HG02610 (cell line): ENCODE results near the gene CCDC174.

Experiments
- ATAC-seq: cut with Tn5 transposase; IDR thresholded peaks from one replicate; pipeline ENCODE4 v1.9.1; 2021; ENCODE audit warnings: mild to moderate bottlenecking, moderate library complexity; ENCODE audit not compliant: unreplicated experiment

CCDC174 gene

GRCh38 chr3:14624498-14624897, 27.1 kb upstream of the CCDC174 start:
- ATAC-seq: no peak

GRCh38 chr3:14625443-14625842, 26.1 kb upstream of the CCDC174 start:
- ATAC-seq: no peak

GRCh38 chr3:14627815-14628214, 23.7 kb upstream of the CCDC174 start:
- no peak for ATAC-seq

- ATAC-seq: no peak
These were observed 23.2 kb upstream of the CCDC174 start for GRCh38 chr3:14628406-14628805.

GRCh38 chr3:14630404-14631100, 21.0 kb upstream of the CCDC174 start:
- no peak for ATAC-seq

- no peak for ATAC-seq
These were observed 20.5 kb upstream of the CCDC174 start for GRCh38 chr3:14631101-14631497.

GRCh38 chr3:14631687-14632441, 19.7 kb upstream of the CCDC174 start:
- no peak for ATAC-seq

- no peak for ATAC-seq
These were observed 19.1 kb upstream of the CCDC174 start for GRCh38 chr3:14632442-14632930.

GRCh38 chr3:14633417-14633816, 18.1 kb upstream of the CCDC174 start:
- no peak for ATAC-seq

GRCh38 chr3:14633819-14634424, 17.6 kb upstream of the CCDC174 start:
- ATAC-seq: no peak

- ATAC-seq: no peak
These were observed 16.7 kb upstream of the CCDC174 start for GRCh38 chr3:14634763-14635400.

GRCh38 chr3:14636496-14637087, 15.0 kb upstream of the CCDC174 start:
- ATAC-seq: no peak

GRCh38 chr3:14640157-14640562, 11.4 kb upstream of the CCDC174 start:
- no peak for ATAC-seq

GRCh38 chr3:14640734-14641133, 10.8 kb upstream of the CCDC174 start:
- ATAC-seq: no peak

- no peak for ATAC-seq
These were observed 10.2 kb upstream of the CCDC174 start for GRCh38 chr3:14641346-14641745.

- ATAC-seq: no peak
These were observed 6.1 kb upstream of the CCDC174 start for GRCh38 chr3:14645453-14645852.

- no peak for ATAC-seq
These were observed 5.4 kb upstream of the CCDC174 start for GRCh38 chr3:14646131-14646573.

- ATAC-seq: no peak
These were observed 4.8 kb upstream of the CCDC174 start for GRCh38 chr3:14646589-14647413.

GRCh38 chr3:14647976-14648955, 3.3 kb upstream of the CCDC174 start:
- no peak for ATAC-seq
